Uterus (tissue), 4 donors: ENCODE measurements around the gene SLC34A3. TPM values are rescaled to one million over a fixed set of nuclear protein-coding genes. Genes with fewer than 3 reads are reported as not detected.

Experiments
- DNase-seq, 2 donors: peaks; one replicate each; pipeline ENCODE4 v3.0.0-alpha.2; 2019 to 2020
- H3K27ac ChIP-seq, 2 donors: fragments of 200-600 bp; sonication (generic); 1 replicate in 1 of 2; 2 replicates in 1 of 2; pipeline ENCODE4 v1.5.1; 2016 to 2018
- H3K27me3 ChIP-seq, 2 donors: fragments of 200-600 bp; sonication (generic); one replicate each; pipeline ENCODE4 v1.5.1; 2018 to 2019; ENCODE audit warnings: control low read depth in 1 of 2
- H3K36me3 ChIP-seq, 2 donors: fragments of 200-600 bp; sonication (generic); one replicate each; pipeline ENCODE4 v1.5.1; 2019; ENCODE audit warnings: control low read depth in 1 of 2
- H3K4me1 ChIP-seq, 2 donors: fragments of 200-600 bp; sonication (generic); one replicate each; pipeline ENCODE4 v1.5.1; 2018 to 2019; ENCODE audit warnings: control low read depth in 1 of 2
- H3K4me3 ChIP-seq, 2 donors: fragments of 200-600 bp; sonication (generic); 1 replicate in 1 of 2; 2 replicates in 1 of 2; pipeline ENCODE4 v1.5.1; 2018 to 2019; ENCODE audit warnings: mild to moderate bottlenecking in 1 of 2
- H3K9me3 ChIP-seq, 2 donors: fragments of 200-600 bp; sonication (generic); one replicate each; pipeline ENCODE4 v1.5.1; 2019; ENCODE audit warnings: control low read depth in 1 of 2
- POLR2A ChIP-seq, 2 donors: fragments of 450-650 bp; IDR thresholded peaks; one replicate each; pipeline ENCODE4 v1.6.1; 2016; ENCODE audit warnings: antibody characterized with exemption in 2 of 2, mild to moderate bottlenecking in 1 of 2, moderate library complexity in 1 of 2
- intact Hi-C: fragments of 100-400 bp; cut with DNase I; formaldehyde crosslinking; loops from one replicate; pipeline ENCODE4 v1.15.1; 2023; ENCODE audit warnings: low total_unique reads
- total RNA-seq, 4 donors: library from RNA; depleted of rRNA in 3 of 4; stranded (reverse); fragments of >200 nt in 3 of 4; gene quantifications; one replicate each; pipeline versions ENCODE4 v1.1.0 to v1.2.4, GENCODE V29; 2014 to 2023
- TF ChIP-seq, protein P1 (sequence below), 4 experiments: fragments of 200-600 bp in 2 of 4; fragments of 450-650 bp in 2 of 4; sonication (generic) in 2 of 4; IDR thresholded peaks; one replicate each; pipeline ENCODE4 v1.5.1; 2016 to 2019; ENCODE audit warnings: antibody characterized with exemption in 4 of 4, mild to moderate bottlenecking in 2 of 4, moderate library complexity in 1 of 4
- donor health status: DM: yes; HTN: yes; CAD: no.

SLC34A3 gene
- total RNA-seq, 4 donors from 2014 or later = 0.48 TPM; not detected in 3

DNA sequence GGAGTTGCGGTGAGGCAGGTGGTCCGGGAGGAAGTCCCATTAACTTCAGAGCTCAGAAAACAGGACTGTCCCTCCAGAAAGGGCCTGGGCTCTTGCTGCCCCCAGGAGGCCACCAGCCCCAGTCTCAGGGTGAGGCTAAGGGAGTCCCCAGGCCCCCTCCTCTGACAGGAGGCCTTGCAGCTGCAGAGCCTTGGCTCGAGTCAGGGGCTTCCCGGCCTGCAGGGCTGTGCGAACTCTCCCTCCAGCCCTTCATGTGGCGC, 17.1 kb downstream of the SLC34A3 start:
- Histone ChIP-seq H3K27ac (no peak overlapping the region), H3K4me3 (no peak overlapping the region), H3K36me3 (no peaks in the 10 kb centered on the region), H3K9me3 (no peaks in the 10 kb centered on the region), H3K4me1 (peaks cover 0 to 3% of the 10 kb centered on the region in 2 donors), H3K27me3 (no peaks in the 10 kb centered on the region)
- no peak for DNase-seq
- intact Hi-C loops = no loop called here
- TF ChIP-seq POLR2A (IDR thresholded peaks at IDR 0.05) = no peak
- TF ChIP-seq, protein P1, sequence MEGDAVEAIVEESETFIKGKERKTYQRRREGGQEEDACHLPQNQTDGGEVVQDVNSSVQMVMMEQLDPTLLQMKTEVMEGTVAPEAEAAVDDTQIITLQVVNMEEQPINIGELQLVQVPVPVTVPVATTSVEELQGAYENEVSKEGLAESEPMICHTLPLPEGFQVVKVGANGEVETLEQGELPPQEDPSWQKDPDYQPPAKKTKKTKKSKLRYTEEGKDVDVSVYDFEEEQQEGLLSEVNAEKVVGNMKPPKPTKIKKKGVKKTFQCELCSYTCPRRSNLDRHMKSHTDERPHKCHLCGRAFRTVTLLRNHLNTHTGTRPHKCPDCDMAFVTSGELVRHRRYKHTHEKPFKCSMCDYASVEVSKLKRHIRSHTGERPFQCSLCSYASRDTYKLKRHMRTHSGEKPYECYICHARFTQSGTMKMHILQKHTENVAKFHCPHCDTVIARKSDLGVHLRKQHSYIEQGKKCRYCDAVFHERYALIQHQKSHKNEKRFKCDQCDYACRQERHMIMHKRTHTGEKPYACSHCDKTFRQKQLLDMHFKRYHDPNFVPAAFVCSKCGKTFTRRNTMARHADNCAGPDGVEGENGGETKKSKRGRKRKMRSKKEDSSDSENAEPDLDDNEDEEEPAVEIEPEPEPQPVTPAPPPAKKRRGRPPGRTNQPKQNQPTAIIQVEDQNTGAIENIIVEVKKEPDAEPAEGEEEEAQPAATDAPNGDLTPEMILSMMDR (IDR thresholded peaks at IDR 0.05) = no peak

DNA sequence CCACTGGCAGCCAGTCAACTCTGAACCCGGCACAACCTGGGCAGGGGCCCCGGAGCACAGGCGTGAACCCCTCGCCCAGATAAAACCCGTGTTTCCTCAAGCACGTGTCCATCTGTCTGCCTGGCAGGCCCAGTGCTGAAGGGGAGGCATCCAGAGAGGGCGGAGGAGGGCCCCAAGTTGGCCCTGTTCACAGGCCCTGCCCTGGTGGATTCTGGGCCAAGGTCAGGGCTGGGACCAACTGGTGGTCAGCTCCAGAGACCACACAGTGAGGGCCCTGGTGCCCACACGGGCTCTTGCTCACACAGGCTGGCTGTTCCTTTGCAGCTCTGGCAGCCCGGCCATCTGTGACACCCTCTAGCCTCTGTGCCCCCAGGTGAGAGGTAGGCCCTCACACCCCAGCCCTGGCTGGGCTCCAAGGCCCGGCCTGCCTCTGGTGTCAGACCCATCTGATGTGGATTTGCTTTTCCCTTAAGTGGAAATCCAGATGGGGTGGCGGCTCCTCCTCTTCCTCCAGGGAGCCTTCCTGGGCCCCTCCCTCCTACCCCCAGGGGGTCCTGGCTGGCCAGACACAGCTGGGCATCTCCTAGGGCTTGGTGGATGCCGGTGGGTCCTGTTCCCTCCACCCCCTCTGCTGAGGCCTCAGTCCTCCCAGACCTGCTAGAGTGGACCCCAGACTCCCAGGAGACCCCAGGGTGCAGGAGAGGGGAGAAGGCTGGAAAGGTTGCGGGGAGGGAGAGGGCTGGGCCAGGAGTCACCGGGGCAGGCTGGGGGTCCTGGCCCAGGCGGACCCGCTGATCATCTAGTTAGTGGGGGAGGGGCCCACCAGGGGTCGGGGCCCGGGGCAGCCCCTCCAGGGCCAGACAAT, 19.9 kb downstream of the SLC34A3 start:
- intact Hi-C loops = no loop called here
- H3K4me3 ChIP-seq = no peak overlapping the region
- H3K27ac ChIP-seq = no peak overlapping the region
- no peaks in the 10 kb centered on the region for H3K27me3 ChIP-seq
- no peaks in the 10 kb centered on the region for H3K36me3 ChIP-seq
- no peaks in the 10 kb centered on the region for H3K9me3 ChIP-seq
- no peak for TF ChIP-seq POLR2A (IDR thresholded peaks at IDR 0.05)
- TF ChIP-seq, protein P1 (IDR thresholded peaks at IDR 0.05) = no peak
- DNase-seq = no peak
- H3K4me1 ChIP-seq = peaks cover 0 to 8% of the 10 kb centered on the region in 2 donors

DNA sequence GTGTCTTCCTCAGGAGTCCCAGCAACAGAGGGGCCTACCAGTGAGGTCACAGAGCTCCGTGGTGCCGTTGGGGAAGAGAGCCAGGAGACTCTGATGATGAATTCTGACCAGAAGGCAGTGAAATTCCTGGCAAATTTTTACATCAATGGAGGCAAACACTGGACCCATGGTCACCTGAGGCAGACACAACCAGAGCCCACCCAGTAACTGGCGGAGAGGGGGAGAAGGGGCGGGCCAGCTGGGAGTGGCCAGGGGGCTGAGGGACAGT, 20.4 kb downstream of the SLC34A3 start, which contains the start of gene STPG3:
Gene STPG3 (plus strand): TSS at position 93 of the 268 bp plus-strand sequence. CDS start 1 bp downstream, at position 94.
- no peaks in the 10 kb centered on the region for H3K27me3 ChIP-seq
- no peaks in the 10 kb centered on the region for H3K9me3 ChIP-seq
- no peak for TF ChIP-seq POLR2A (IDR thresholded peaks at IDR 0.05)
- TF ChIP-seq, protein P1 (IDR thresholded peaks at IDR 0.05) = no peak
- intact Hi-C loops = no loop called here
- peaks cover 0 to 12% of the 10 kb centered on the region in 2 donors for H3K4me1 ChIP-seq
- H3K27ac ChIP-seq = no peak within 1 kb of the TSS
- no peaks in the 10 kb centered on the region for H3K36me3 ChIP-seq
- H3K4me3 ChIP-seq = no peak within 1 kb of the TSS
- no peak for DNase-seq

DNA sequence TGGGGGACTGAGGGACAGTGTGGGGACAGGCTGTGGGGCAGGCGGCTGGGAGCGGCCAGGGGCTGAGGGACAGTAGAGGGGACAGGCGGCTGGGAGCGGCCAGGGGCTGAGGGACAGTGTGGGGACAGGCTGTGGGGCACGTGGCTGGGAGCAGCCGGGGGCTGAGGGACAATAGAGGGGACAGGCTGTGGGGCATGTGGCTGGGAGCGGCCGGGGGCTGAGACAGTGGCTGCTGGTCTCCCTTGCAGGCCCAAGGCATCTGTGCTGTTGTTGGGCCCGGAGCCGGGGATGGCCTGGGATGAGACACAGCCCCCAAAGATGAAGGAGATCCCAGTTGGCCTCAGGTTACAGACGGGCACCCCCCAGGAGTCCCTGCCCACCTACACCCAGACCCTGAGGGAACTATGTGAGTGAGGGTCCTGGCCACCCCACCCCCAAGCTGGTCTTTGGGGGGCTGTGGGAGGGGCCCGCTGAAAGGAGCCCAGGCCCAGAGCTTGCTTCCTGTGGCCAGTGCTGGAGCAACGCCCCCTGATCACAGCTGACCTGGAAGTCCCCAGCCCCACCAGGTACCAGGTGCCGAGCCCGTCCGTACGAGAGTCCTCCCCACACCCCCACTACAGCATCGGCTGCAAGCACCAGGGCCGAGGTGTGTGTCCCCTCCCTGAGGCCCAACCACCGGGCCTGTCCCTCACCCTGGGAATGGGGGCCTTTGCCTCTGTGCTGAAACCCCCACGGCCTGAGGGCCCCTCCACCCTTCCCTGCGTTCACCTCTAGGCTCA, 21.0 kb downstream of the SLC34A3 start:
- H3K36me3 ChIP-seq = no peaks in the 10 kb centered on the region
- H3K9me3 ChIP-seq = no peaks in the 10 kb centered on the region
- TF ChIP-seq, protein P1 (IDR thresholded peaks at IDR 0.05) = no peak
- no peak for TF ChIP-seq POLR2A (IDR thresholded peaks at IDR 0.05)
- H3K4me1 ChIP-seq = peaks cover 0 to 17% of the 10 kb centered on the region in 2 donors
- no peak for DNase-seq
- no peaks in the 10 kb centered on the region for H3K27me3 ChIP-seq
- H3K4me3 ChIP-seq = no peak overlapping the region
- intact Hi-C loops = no loop called here
- H3K27ac ChIP-seq = no peak overlapping the region
